H1 (cell line): ENCODE data around the gene STYK1. TPM values are rescaled to one million over a fixed set of nuclear protein-coding genes. Genes with fewer than 3 reads are reported as not detected.

Source experiments
- BRCA1 ChIP-seq: IDR thresholded peaks from 2 replicates; pipeline ENCODE4 v1.6.1; 2012; ENCODE audit warnings: low read depth, low read length, improper control_type of control experiment
- CHD7 ChIP-seq: fragments of 300-600 bp; sonication (generic); IDR thresholded peaks from 2 replicates; pipeline ENCODE4 v1.7.1; 2012; ENCODE audit warnings: low read length, moderate library complexity, mild to moderate bottlenecking, inconsistent platforms; ENCODE audit not compliant: insufficient replicate concordance
- EP300 ChIP-seq, 2 experiments: IDR thresholded peaks; 1 replicate in 1 of 2; 2 replicates in 1 of 2; pipeline ENCODE4 v1.6.1; 2011 to 2012; ENCODE audit warnings: low read depth in 2 of 2, low read length in 2 of 2, mild to moderate bottlenecking in 2 of 2, borderline replicate concordance in 1 of 2, inconsistent platforms in 1 of 2, moderate library complexity in 1 of 2
- EZH2 ChIP-seq: fragments of 200-600 bp; sonication (generic); IDR thresholded peaks from 2 replicates; pipeline ENCODE4 v1.7.1; 2012; ENCODE audit warnings: low read depth, mild to moderate bottlenecking, moderate library complexity, low read length, inconsistent platforms; ENCODE audit not compliant: severe bottlenecking
- KDM1A ChIP-seq: fragments of 200-600, 300-600 bp; sonication (generic); IDR thresholded peaks from 2 replicates; pipeline ENCODE4 v1.7.1; 2016; ENCODE audit warnings: mild to moderate bottlenecking, low read length, borderline replicate concordance
- MAFK ChIP-seq: IDR thresholded peaks from 2 replicates; pipeline ENCODE4 v1.6.1; 2012; ENCODE audit warnings: low read depth, mild to moderate bottlenecking, improper control_type of control experiment, low read length
- NANOG ChIP-seq: IDR thresholded peaks from 2 replicates; pipeline ENCODE4 v1.6.1; 2011; ENCODE audit warnings: low read length, low read depth, mild to moderate bottlenecking, inconsistent platforms; ENCODE audit not compliant: insufficient read depth, poor library complexity, severe bottlenecking
- RNF2 ChIP-seq: fragments of 200-900, 300-1000 bp; sonication (generic); IDR thresholded peaks from 2 replicates; pipeline ENCODE4 v1.7.1; 2016; ENCODE audit warnings: borderline replicate concordance, low read depth, mild to moderate bottlenecking, antibody characterized with exemption, low read length; ENCODE audit not compliant: poor library complexity, severe bottlenecking; ENCODE audit errors: missing control alignments
- TAF1 ChIP-seq: IDR thresholded peaks from 2 replicates; pipeline ENCODE4 v1.6.1; 2011; ENCODE audit warnings: mild to moderate bottlenecking, low read depth, low read length
- polyA plus RNA-seq, 7 experiments: library from polyadenylated mRNA; depleted of rRNA in 3 of 7; stranded (reverse) in 5 of 7; unstranded in 2 of 7; fragments of >200 nt in 5 of 7; fragments of 200-250 nt in 2 of 7; gene quantifications; 1 replicate in 5 of 7; 2 replicates in 1 of 7; 4 replicates in 1 of 7; pipeline versions ENCODE4 v1.2.1 to v1.2.3, GENCODE V29; 2011 to 2013; ENCODE audit warnings: missing spikeins in 2 of 7, mixed read lengths in 2 of 7
- total RNA-seq: library from RNA; stranded (reverse); fragmentation: NEBNext Ultra II Directional; extraction: Animal tissue kit (Norgen Biotek cat#: 25700); gene quantifications from 2 replicates; pipeline ENCODE4 v1.2.1, GENCODE V29; 2021

STYK1 gene
- total and polyA plus RNA-seq, 2 of the 8 experiments (the other 6 are each of a cell fraction or from before 2014, with no cell fraction given): 0.38 to 1.1 TPM

- TF ChIP-seq CHD7: no peak
- no peak for TF ChIP-seq NANOG
- no peak for TF ChIP-seq EZH2
- TF ChIP-seq EP300 (IDR thresholded peaks at IDR 0.05; ENCODE audit: borderline replicate concordance in 1 of 2, low read depth in 2 of 2, low read length in 2 of 2): no peak
- TF ChIP-seq KDM1A: no peak
- no peak for TF ChIP-seq TAF1
- TF ChIP-seq RNF2: no peak
- no peak for TF ChIP-seq BRCA1
- no peak for TF ChIP-seq MAFK
Observed at GRCh38 chr12:10636611-10637010, 37.2 kb downstream of the STYK1 start (continued).
